ENCODE data around the gene SPRY1.

GRCh38 chr4:123379392-123379791 lies 17.2 kb upstream of the SPRY1 start:
- TF ChIP-seq CTCF (IDR thresholded peaks at IDR 0.05 in 4 of 5, conservative IDR thresholded peaks at IDR 0.05 in 1 of 5): no peak
- TF ChIP-seq POLR2A (IDR thresholded peaks at IDR 0.05): no peak
